B cell (primary cell): ENCODE results near the gene FEM1C. TPM values are rescaled to one million over a fixed set of nuclear protein-coding genes. Genes with fewer than 3 reads are reported as not detected.

Experiments used
- ATAC-seq: fragments of 200-7000 bp; cut with Tn5 transposase; one replicate; pipeline ENCODE4 v1.10.0; 2021; ENCODE audit warnings: low read depth, mild to moderate bottlenecking, moderate number of reproducible peaks, moderate library complexity
- CTCF ChIA-PET: fragments of 350-600 bp; sonication (Branson Sonifier 250); formaldehyde crosslinking; loops from one replicate; lab custom pipeline; 2021; ENCODE audit warnings: antibody characterized with exemption, inconsistent platforms; lab: Charles Lee
- POLR2A ChIA-PET: fragments of 350-600 bp; sonication (Branson Sonifier 250); formaldehyde crosslinking; loops from one replicate; lab custom pipeline; 2021; ENCODE audit warnings: antibody characterized with exemption; lab: Charles Lee
- DNase-seq: peaks from one replicate; pipeline ENCODE4 v3.0.0; 2013
- H2AFZ ChIP-seq: 2 replicates; pipeline ENCODE4 v1.6.1; 2012; ENCODE audit warnings: mild to moderate bottlenecking, low read depth, low read length; ENCODE audit not compliant: insufficient read depth, poor library complexity, severe bottlenecking
- H3K27ac ChIP-seq, 2 donors: 1 replicate in 1 of 2; 2 replicates in 1 of 2; pipeline ENCODE4 v1.5.1; 2012 to 2013; ENCODE audit warnings: low read length in 2 of 2, mild to moderate bottlenecking in 2 of 2, moderate library complexity in 1 of 2
- H3K27me3 ChIP-seq, 4 experiments: fragments of 200-600 bp in 1 of 4; sonication (generic) in 1 of 4; replicated peaks in 1 of 4; 1 replicate in 2 of 4; 2 replicates in 2 of 4; pipeline versions ENCODE4 v1.6.1 to v1.7.0; 2013 to 2016; ENCODE audit warnings: low read length in 3 of 4, mild to moderate bottlenecking in 2 of 4, mixed read lengths in 1 of 4, moderate library complexity in 1 of 4; ENCODE audit not compliant: insufficient read depth in 4 of 4, control insufficient read depth in 3 of 4; ENCODE audit errors: control extremely low read depth in 1 of 4
- H3K36me3 ChIP-seq, 2 experiments: replicated peaks in 1 of 2; 1 replicate in 1 of 2; 2 replicates in 1 of 2; pipeline versions ENCODE4 v1.6.1 to v1.7.1; 2013; ENCODE audit warnings: low read length in 1 of 2; ENCODE audit not compliant: insufficient read depth in 2 of 2, control insufficient read depth in 1 of 2; ENCODE audit errors: control extremely low read depth in 1 of 2, extremely low read depth in 1 of 2
- H3K4me1 ChIP-seq, 2 donors: fragments of 200-600 bp in 1 of 2; sonication (generic) in 1 of 2; 1 replicate in 1 of 2; 2 replicates in 1 of 2; pipeline versions ENCODE4 v1.5.1 to v1.6.1; 2013 to 2017; ENCODE audit warnings: low read length in 2 of 2; ENCODE audit not compliant: control insufficient read depth in 2 of 2, insufficient read depth in 2 of 2
- H3K4me2 ChIP-seq: replicated peaks from 2 replicates; pipeline ENCODE3; 2012; ENCODE audit warnings: mild to moderate bottlenecking, low read depth, low read length; ENCODE audit not compliant: poor library complexity, severe bottlenecking
- H3K4me3 ChIP-seq, 5 experiments: fragments of 200-600 bp in 1 of 5; sonication (generic) in 1 of 5; 1 replicate in 3 of 5; 2 replicates in 2 of 5; pipeline versions ENCODE4 v1.5.1 to v1.7.0; 2011 to 2016; ENCODE audit warnings: low read length in 4 of 5, mild to moderate bottlenecking in 4 of 5, low read depth in 2 of 5, control low read depth in 1 of 5, moderate library complexity in 1 of 5; ENCODE audit not compliant: insufficient read depth in 1 of 5; ENCODE audit errors: control extremely low read depth in 1 of 5, extremely low read depth in 1 of 5
- H3K79me2 ChIP-seq: fragments of 200-600 bp; sonication (generic); one replicate; pipeline ENCODE4 v1.6.0; 2016; ENCODE audit warnings: low read length; ENCODE audit not compliant: control insufficient read depth, insufficient read depth
- H3K9ac ChIP-seq: fragments of 200-600 bp; sonication (generic); 2 replicates; pipeline ENCODE4 v1.6.1; 2017; ENCODE audit warnings: mild to moderate bottlenecking, low read length, moderate library complexity
- H3K9me3 ChIP-seq, 3 donors: one replicate each; pipeline versions ENCODE4 v1.6.1 to v1.7.1; 2013; ENCODE audit warnings: low read length in 2 of 3; ENCODE audit not compliant: control insufficient read depth in 2 of 3, insufficient read depth in 1 of 3; ENCODE audit errors: control extremely low read depth in 1 of 3
- H4K20me1 ChIP-seq: 2 replicates; pipeline ENCODE4 v1.6.0; 2012; ENCODE audit warnings: mild to moderate bottlenecking, low read length; ENCODE audit not compliant: insufficient read depth, control insufficient read depth, poor library complexity, severe bottlenecking
- H3K27ac Mint-ChIP-seq: one replicate; pipeline ENCODE4 v1.8.0; 2021; ENCODE audit warnings: mixed read lengths
- H3K27me3 Mint-ChIP-seq: one replicate; pipeline ENCODE4 v1.8.0; 2021; ENCODE audit warnings: mixed read lengths
- H3K4me1 Mint-ChIP-seq: one replicate; pipeline ENCODE4 v1.8.0; 2021; ENCODE audit warnings: mixed read lengths
- H3K4me3 Mint-ChIP-seq: one replicate; pipeline ENCODE4 v1.8.0; 2021; ENCODE audit warnings: mixed read lengths
- H3K9me3 Mint-ChIP-seq: one replicate; pipeline ENCODE4 v1.8.0; 2022; ENCODE audit warnings: mixed read lengths; ENCODE audit not compliant: insufficient read depth
- WGBS: methylation state at CpG from one replicate; pipeline ENCODE4 v1.1.5; 2013; ENCODE audit warnings: missing lambda C conversion rate; ENCODE audit not compliant: insufficient coverage; 5-methylcytosine and 5-hydroxymethylcytosine counted together
- intact Hi-C: fragments of 100-400 bp; cut with micrococcal nuclease; formaldehyde crosslinking; loops from one replicate; pipeline ENCODE4 v1.10.0; 2022
- polyA plus RNA-seq: library from polyadenylated mRNA; depleted of rRNA; stranded (reverse); fragments of >200 nt; gene quantifications from 2 replicates; pipeline ENCODE4 v1.2.3, GENCODE V29; 2012
- total RNA-seq, 2 donors: library from RNA; stranded (reverse); fragments of 120-200 nt in 1 of 2; gene quantifications; 1 replicate in 1 of 2; 2 replicates in 1 of 2; pipeline versions ENCODE4 v1.2.3 to v1.2.4, GENCODE V29; 2013 to 2022
- TF ChIP-seq, protein P1 (sequence below): fragments of 200-600 bp; IDR thresholded peaks from one replicate; pipeline ENCODE4 v1.8.0; 2022; ENCODE audit warnings: antibody characterized with exemption, mild to moderate bottlenecking

Gene FEM1C
- total and polyA plus RNA-seq, 2 donors (not counting 1 experiment from before 2014, with no cell fraction given), result 14.9 to 18.7 TPM

DNA sequence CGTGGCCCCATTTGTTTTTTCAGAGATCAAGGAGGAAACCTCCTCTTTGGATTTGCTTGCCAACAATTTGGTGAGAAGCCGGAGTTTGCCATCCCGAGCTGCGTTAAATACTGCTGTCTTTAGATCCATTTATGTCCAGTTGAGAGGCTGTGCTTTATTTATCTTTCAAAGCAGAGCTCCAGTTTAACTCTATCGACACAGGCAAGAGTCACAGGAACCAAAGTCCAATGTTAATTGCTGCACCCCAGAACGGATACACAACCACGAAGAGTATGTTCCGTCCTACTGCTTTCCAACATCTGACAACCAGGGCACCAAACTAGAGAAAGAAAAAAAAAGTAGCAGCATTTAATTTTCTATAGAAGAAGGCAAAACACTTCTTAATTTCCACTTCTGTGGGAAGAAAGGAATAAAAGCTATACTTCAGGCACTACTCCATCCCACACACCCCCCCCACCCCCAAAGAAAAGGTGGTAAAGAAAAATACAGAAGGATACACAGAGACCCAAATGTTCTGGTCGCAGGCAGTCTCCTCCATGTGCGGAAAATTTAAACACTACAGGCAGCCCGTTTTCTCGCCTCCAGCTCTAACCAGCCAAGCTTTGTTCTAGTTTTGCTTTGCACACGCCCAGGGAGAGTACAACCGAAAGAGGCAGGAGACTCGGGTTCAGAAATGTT is 1.1 kb downstream of the FEM1C start:
- H3K4me1 ChIP-seq, result peaks cover 32 to 48% of the 10 kb centered on the region in 2 donors
- peak; percentile 4 for ATAC-seq
- peak overlapping the region; percentile 98 for H3K27ac Mint-ChIP-seq

More for the DNA sequence above, 1.1 kb downstream of the FEM1C start:
- H3K4me1 Mint-ChIP-seq, result peaks cover 52% of the 10 kb centered on the region
- intact Hi-C loops, result loop anchor here (1.0 to 2.0 kb wide), 8 partner anchors 43 to 541 kb away; partner anchors contain the start of genes AP3S1, ATG12, CCDC112 and COMMD10
- CTCF ChIA-PET, result interaction anchor here (0.7 to 4.9 kb wide), 6 partner anchors 29 to 524 kb away, joined by 3 to 40 read pairs (median 4); partner anchors contain the start of gene PGGT1B
- no peak for DNase-seq
- Histone ChIP-seq H3K27ac (peak overlapping the region; percentile 91 to 98), H3K27me3 (no peaks in the 10 kb centered on the region), H3K36me3 (peaks cover 0 to 19% of the 10 kb centered on the region in 2 experiments), H3K4me3 (peak overlapping the region; percentile 83 to 95 (median 86)), H3K9me3 (peaks cover 0 to 11% (median 9%) of the 10 kb centered on the region in 3 donors), H4K20me1 (peaks cover 46% of the 10 kb centered on the region), H3K79me2 (peaks cover 54% of the 10 kb centered on the region), H2AFZ (peak overlapping the region; percentile 81), H3K9ac (peak overlapping the region; percentile 99), H3K4me2 (peak overlapping the region; percentile 83)
- POLR2A ChIA-PET, result interaction anchor here (0.6 to 1.7 kb wide), 5 partner anchors 31 to 541 kb away, joined by 3 to 6 read pairs (median 5); partner anchors contain the start of genes ATG12, CCDC112 and COMMD10
- TF ChIP-seq, protein P1, sequence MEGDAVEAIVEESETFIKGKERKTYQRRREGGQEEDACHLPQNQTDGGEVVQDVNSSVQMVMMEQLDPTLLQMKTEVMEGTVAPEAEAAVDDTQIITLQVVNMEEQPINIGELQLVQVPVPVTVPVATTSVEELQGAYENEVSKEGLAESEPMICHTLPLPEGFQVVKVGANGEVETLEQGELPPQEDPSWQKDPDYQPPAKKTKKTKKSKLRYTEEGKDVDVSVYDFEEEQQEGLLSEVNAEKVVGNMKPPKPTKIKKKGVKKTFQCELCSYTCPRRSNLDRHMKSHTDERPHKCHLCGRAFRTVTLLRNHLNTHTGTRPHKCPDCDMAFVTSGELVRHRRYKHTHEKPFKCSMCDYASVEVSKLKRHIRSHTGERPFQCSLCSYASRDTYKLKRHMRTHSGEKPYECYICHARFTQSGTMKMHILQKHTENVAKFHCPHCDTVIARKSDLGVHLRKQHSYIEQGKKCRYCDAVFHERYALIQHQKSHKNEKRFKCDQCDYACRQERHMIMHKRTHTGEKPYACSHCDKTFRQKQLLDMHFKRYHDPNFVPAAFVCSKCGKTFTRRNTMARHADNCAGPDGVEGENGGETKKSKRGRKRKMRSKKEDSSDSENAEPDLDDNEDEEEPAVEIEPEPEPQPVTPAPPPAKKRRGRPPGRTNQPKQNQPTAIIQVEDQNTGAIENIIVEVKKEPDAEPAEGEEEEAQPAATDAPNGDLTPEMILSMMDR, result no peak
- H3K4me3 Mint-ChIP-seq, result peak overlapping the region; percentile 94
- no peaks in the 10 kb centered on the region for H3K27me3 Mint-ChIP-seq
- 24% methylated on average over 12 of the region's 15 CpGs for WGBS
- H3K9me3 Mint-ChIP-seq, result peaks cover 4% of the 10 kb centered on the region
